GM21367 (cell line): Measurements from ENCODE around the gene NRP1.
A peak's percentile ranks its signal among the peaks of the same experiment; 100 is the strongest.

ENCODE experiments used
- ATAC-seq: cut with Tn5 transposase; IDR thresholded peaks from one replicate; pipeline ENCODE4 v1.9.1; 2021; ENCODE audit not compliant: unreplicated experiment

The NRP1 gene

DNA sequence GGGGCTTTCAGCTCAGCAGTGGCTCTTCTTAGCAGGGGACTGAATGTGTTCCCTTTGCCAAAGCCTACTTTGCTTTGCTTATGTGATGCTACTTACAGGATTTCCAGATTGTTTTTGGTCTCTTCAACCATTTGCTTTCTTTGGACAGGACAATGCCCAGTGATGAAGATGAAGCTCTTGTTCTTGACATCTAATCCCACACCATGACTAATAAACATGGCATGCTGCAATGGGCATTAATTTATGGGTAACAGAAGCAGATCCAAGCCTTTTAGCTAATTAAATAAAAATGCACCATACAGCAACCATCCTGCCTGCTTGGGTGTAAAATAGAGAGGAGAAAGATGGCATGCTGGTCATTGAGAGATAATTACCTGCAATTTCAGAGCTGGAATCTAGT is 200.9 kb downstream of the NRP1 start:
- ATAC-seq = no peak

GRCh38 chr10:33132626-33133025 is 201.8 kb downstream of the NRP1 start:
- peak; percentile 48 for ATAC-seq

DNA sequence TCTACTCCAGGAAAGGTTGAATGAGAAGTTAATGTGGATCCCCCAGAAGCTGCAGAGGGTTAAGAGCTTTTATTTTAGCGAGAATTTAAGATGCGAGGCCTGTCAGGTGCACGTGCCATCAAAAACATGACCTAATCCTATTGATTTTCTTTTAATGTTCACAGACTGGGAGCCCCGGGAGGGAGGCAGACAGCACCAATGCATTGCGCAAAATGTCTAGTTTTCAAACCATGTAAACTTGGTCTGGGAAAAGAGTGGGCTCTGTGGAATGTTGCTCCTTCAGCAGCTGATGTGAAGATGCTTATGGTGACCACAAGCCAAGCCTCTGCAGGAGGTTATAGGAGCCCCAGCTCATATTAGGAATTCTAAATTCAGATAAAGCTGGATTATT is 204.5 kb downstream of the NRP1 start:
- no peak for ATAC-seq

DNA sequence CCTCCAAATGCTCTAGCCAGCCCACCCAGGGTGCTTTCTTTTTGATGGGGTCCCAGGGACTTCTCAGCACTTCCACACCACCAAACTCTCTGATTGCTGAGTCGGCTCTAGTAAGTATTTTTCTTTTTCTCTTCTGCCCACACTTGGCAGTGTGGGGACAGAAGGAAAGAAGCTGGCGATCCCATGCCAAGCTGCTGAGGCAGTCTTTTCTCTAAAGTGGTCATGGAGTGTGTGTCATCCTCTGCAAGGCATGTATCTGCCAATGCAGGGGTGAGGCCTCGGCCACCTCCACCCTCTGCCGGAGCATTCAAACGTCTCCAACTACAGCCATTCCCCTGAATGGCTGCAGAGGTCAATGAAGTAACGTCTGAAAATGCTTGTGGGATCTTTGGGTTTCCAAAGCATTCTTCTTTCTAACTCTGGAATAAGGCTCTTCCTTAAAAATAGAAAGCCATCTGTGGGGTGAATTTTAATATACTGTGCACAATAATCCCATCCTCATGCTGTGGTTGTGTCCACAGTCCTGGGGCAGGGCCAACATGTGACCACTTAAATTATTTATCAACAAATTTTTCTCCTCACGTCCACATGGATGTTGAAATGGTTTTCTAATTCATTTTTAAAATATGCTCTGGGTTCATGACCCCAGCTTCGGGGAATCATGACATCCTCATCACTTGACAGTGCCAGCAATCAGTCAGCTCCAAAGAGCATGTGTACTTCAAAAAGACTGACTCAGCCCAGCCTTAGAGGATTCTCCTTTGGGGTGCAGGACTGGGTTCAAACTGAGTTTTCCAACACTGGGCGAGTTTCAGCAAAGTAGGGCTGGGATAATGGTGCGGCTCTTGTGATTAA is 205.1 kb downstream of the NRP1 start:
- no peak for ATAC-seq

DNA sequence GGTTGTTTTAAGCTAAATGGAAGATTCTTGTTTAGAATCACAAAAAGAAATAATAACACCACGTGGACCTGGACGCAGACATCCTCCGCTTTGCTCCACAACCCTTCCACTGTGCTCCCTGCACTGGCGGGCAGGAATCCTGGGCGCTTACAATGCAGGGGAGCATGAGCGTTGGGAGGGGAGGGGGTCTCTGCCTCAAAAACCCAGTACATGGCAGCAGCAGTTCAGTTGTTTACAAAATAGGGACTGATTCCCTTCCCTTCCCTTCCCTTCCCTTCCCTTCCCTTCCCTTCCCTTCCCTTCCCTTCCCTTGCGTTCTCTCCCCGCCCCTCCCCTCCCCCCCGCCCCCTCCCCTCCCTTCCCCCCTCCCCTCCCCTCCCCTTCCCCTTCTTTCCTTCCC is 206.8 kb downstream of the NRP1 start:
- no peak for ATAC-seq
